ENCODE data around the gene SAMD4B. TPM values are rescaled to one million over a fixed set of nuclear protein-coding genes. Genes with fewer than 3 reads are reported as not detected.

The SAMD4B gene
- total RNA-seq, 2 experiments from 2014 or later = 59.4 to 60.0 TPM

DNA sequence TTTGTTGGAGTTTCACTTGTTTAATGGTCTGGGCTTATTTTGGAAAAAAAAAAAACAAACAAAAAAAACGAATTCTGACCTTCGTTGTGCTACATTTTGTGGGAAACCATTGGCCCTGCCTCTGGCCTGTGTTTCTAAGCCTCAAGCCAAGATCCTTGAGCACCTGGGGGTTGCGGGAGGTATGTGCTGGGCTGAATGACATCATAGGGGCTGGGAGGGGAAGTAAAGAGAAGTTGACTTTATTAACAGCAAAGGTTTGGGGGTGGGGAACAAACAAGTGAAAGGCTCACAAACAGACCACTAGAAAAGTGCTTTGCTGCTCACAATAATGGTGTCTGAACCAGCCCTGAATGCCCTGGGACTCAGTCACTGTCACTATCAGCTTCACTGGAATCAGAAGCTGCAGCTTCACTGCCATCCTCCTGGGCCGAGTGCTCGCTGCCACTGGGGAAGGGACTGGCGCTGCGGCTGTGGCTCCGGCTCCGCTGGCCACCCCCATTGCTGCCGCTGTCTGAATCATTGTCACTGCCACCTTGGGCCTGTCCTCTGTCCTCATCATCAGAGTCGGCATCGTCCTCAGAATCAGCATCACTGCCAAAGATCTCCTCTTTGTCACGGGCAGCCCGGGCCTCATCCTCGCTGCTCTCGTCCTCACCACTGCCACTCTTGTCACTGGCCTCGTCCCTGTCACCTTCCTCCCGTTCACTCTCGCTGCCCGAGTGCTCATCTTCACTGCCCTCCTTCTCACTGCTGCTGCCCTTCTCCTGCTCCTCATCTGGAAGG, 43.6 kb downstream of the SAMD4B start:
- Histone ChIP-seq H3K79me2 (ENCODE audit: insufficient read depth, low read depth, low read length) (peaks cover 11% of the 10 kb centered on the region; the same call in 1 of the 2 replicates), H4K20me1 (ENCODE audit: insufficient read depth, low read length) (0 out of 2 replicates have a peak, but pooled peaks cover 3% of the 10 kb centered on the region), H3K9me3 (ENCODE audit: low read length) (no peaks in the 10 kb centered on the region), H3K36me3 (ENCODE audit: insufficient read depth, low read length) (peaks cover 78% of the 10 kb centered on the region), H3K4me3 (ENCODE audit: low read depth, low read length, poor library complexity, severe bottlenecking) (no peak overlapping the region), H3K4me2 (ENCODE audit: low read length) (no peak overlapping the region), H3K4me1 (ENCODE audit: insufficient read depth, low read length, poor library complexity, severe bottlenecking) (peaks cover 10% of the 10 kb centered on the region), H2AFZ (ENCODE audit: low read length) (no peak overlapping the region), H3K9me2 (ENCODE audit: insufficient read depth, low read length) (no peaks in the 10 kb centered on the region), H3K27ac (ENCODE audit: low read depth, low read length, poor library complexity, severe bottlenecking) (no peak overlapping the region)
- CTCF ChIA-PET (ENCODE audit: unreplicated experiment) = no interaction called here
- TF ChIP-seq CTCF (conservative IDR thresholded peaks at IDR 0.05; ENCODE audit: low read length) (no peak), EZH2phosphoT487 (IDR thresholded peaks at IDR 0.05; ENCODE audit: borderline replicate concordance, low read depth, low read length) (no peak)
- intact Hi-C loops (cut with micrococcal nuclease; ENCODE audit: unreplicated experiment) = no loop called here
- no peak for DNase-seq (ENCODE audit: low spot score)
- POLR2A ChIA-PET = no interaction called here
- BruUV-seq (replicated peaks) = TSS peak; percentile 86

GRCh38 chr19:39386557-39386956, 44.3 kb downstream of the SAMD4B start:
- Histone ChIP-seq H4K20me1 (ENCODE audit: insufficient read depth, low read length) (0 out of 2 replicates have a peak, but pooled peaks cover 3% of the 10 kb centered on the region), H3K4me3 (ENCODE audit: low read depth, low read length, poor library complexity, severe bottlenecking) (no peak overlapping the region), H3K4me2 (ENCODE audit: low read length) (no peak overlapping the region), H3K79me2 (ENCODE audit: insufficient read depth, low read depth, low read length) (peaks cover 13% of the 10 kb centered on the region; the same call in 1 of the 2 replicates), H2AFZ (ENCODE audit: low read length) (no peak overlapping the region), H3K4me1 (ENCODE audit: insufficient read depth, low read length, poor library complexity, severe bottlenecking) (peaks cover 10% of the 10 kb centered on the region), H3K9me3 (ENCODE audit: low read length) (no peaks in the 10 kb centered on the region), H3K36me3 (ENCODE audit: insufficient read depth, low read length) (peaks cover 71% of the 10 kb centered on the region), H3K9me2 (ENCODE audit: insufficient read depth, low read length) (no peaks in the 10 kb centered on the region), H3K27ac (ENCODE audit: low read depth, low read length, poor library complexity, severe bottlenecking) (no peak overlapping the region)
- no peak for TF ChIP-seq EZH2phosphoT487 (IDR thresholded peaks at IDR 0.05; ENCODE audit: borderline replicate concordance, low read depth, low read length)
- no peak for TF ChIP-seq CTCF (conservative IDR thresholded peaks at IDR 0.05; ENCODE audit: low read length)
- BruUV-seq (replicated peaks) = no TSS peak
- intact Hi-C loops (cut with micrococcal nuclease; ENCODE audit: unreplicated experiment) = no loop called here
- POLR2A ChIA-PET = interaction anchor here (0.6 kb wide), 1 partner anchor 1383 kb away, joined by 3 read pairs; no protein-coding TSS in a partner anchor
- CTCF ChIA-PET (ENCODE audit: unreplicated experiment) = no interaction called here
- no peak for DNase-seq (ENCODE audit: low spot score)

DNA sequence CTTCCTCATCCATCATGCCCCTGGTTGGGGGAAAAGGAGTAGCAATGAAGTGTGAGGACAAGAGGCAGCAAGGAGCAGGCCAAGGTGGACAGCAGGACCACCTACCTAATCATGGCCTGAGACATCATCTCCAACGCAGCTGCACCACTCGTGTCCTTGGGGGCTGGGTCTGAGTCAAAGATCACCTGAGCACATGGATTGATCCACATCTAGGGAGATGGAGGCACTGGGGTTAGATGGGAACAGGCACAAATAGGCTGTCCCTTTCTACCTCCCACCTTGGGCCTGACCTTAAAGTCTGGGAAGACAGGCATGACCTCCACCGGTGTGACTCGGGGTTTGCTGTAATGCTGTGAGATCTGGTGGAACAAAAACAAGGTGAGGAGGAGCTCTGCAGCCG, 46.4 kb downstream of the SAMD4B start:
- no peak for DNase-seq (ENCODE audit: low spot score)
- Histone ChIP-seq H3K27ac (ENCODE audit: low read depth, low read length, poor library complexity, severe bottlenecking) (no peak overlapping the region), H3K4me2 (ENCODE audit: low read length) (no peak overlapping the region), H3K9me3 (ENCODE audit: low read length) (no peaks in the 10 kb centered on the region), H3K79me2 (ENCODE audit: insufficient read depth, low read depth, low read length) (peaks cover 25% of the 10 kb centered on the region), H3K4me3 (ENCODE audit: low read depth, low read length, poor library complexity, severe bottlenecking) (no peak overlapping the region), H2AFZ (ENCODE audit: low read length) (no peak overlapping the region), H3K9me2 (ENCODE audit: insufficient read depth, low read length) (no peaks in the 10 kb centered on the region), H3K36me3 (ENCODE audit: insufficient read depth, low read length) (peaks cover 60% of the 10 kb centered on the region), H3K4me1 (ENCODE audit: insufficient read depth, low read length, poor library complexity, severe bottlenecking) (peaks cover 23% of the 10 kb centered on the region), H4K20me1 (ENCODE audit: insufficient read depth, low read length) (0 out of 2 replicates have a peak, but pooled peaks cover 2% of the 10 kb centered on the region)
- POLR2A ChIA-PET = no interaction called here
- CTCF ChIA-PET (ENCODE audit: unreplicated experiment) = no interaction called here
- intact Hi-C loops (cut with micrococcal nuclease; ENCODE audit: unreplicated experiment) = no loop called here
- no peak for TF ChIP-seq CTCF (conservative IDR thresholded peaks at IDR 0.05; ENCODE audit: low read length)
- TF ChIP-seq EZH2phosphoT487 (IDR thresholded peaks at IDR 0.05; ENCODE audit: borderline replicate concordance, low read depth, low read length) = no peak
- BruUV-seq (replicated peaks) = TSS peak; percentile 75
